Esophagus squamous epithelium (tissue), 4 donors: Measurements from ENCODE around the gene GJA5.

ENCODE experiments used
- CTCF ChIP-seq, 6 experiments: fragments of 450-650 bp in 4 of 6; fragments of 200-600 bp in 2 of 6; sonication (generic) in 2 of 6; IDR thresholded peaks; one replicate each; pipeline ENCODE4 v1.5.1; 2016 to 2019; ENCODE audit warnings: antibody characterized with exemption in 6 of 6, mild to moderate bottlenecking in 4 of 6, moderate library complexity in 4 of 6
- POLR2A ChIP-seq, 4 donors: fragments of 450-650 bp; IDR thresholded peaks; one replicate each; pipeline ENCODE4 v1.6.1; 2017; ENCODE audit warnings: antibody characterized with exemption in 4 of 4, mild to moderate bottlenecking in 4 of 4, moderate library complexity in 3 of 4

GRCh38 chr1:147750618-147751217 is 9.7 kb downstream of the GJA5 start:
- TF ChIP-seq CTCF (IDR thresholded peaks at IDR 0.05) (no peak), POLR2A (IDR thresholded peaks at IDR 0.05) (no peak)
